IMR-90 (cell line): ENCODE data around the gene AFM. TPM values are rescaled to one million over a fixed set of nuclear protein-coding genes. Genes with fewer than 3 reads are reported as not detected.

Source experiments
- ATAC-seq: fragments of 200-7000 bp; cut with Tn5 transposase; 2 replicates; pipeline ENCODE4 v1.9.1; 2020; ENCODE audit warnings: low read depth, mild to moderate bottlenecking, moderate library complexity
- BruUV-seq: library from RNA; stranded (reverse); fragments of 400-500 nt; replicated peaks from 2 replicates; lab custom pipeline; 2021; lab: Mats Ljungman, UMichigan
- CTCF ChIA-PET: fragments of 300-600 bp; formaldehyde crosslinking; extraction: SDS; loops from one replicate; lab custom pipeline; 2021; ENCODE audit warnings: antibody characterized with exemption; lab: Yijun Ruan, JAX
- POLR2A ChIA-PET: fragments of 300-600 bp; sonication (Branson Sonifier 250); formaldehyde crosslinking; loops from one replicate; lab custom pipeline; 2022; ENCODE audit warnings: antibody characterized with exemption; ENCODE audit not compliant: unreplicated experiment; lab: Charles Lee
- DNase-seq: peaks from one replicate; pipeline ENCODE4 v3.0.0; 2013
- H2AFZ ChIP-seq: replicated peaks from 2 replicates; pipeline ENCODE3; 2013; ENCODE audit warnings: low read length, mild to moderate bottlenecking; ENCODE audit not compliant: poor library complexity
- H2AK5ac ChIP-seq: 2 replicates; pipeline ENCODE4 v1.6.1; 2013; ENCODE audit warnings: low read depth, low read length, inconsistent platforms
- H2AK9ac ChIP-seq: replicated peaks from 2 replicates; pipeline ENCODE3; 2013; ENCODE audit warnings: mild to moderate bottlenecking, low read depth, low read length, moderate library complexity; ENCODE audit not compliant: poor library complexity
- H2BK120ac ChIP-seq: 2 replicates; pipeline ENCODE4 v1.6.1; 2013; ENCODE audit warnings: low read depth, low read length, inconsistent platforms
- H2BK15ac ChIP-seq: 3 replicates; pipeline ENCODE4 v1.6.1; 2013; ENCODE audit warnings: low read depth, low read length, inconsistent platforms
- H2BK20ac ChIP-seq: 2 replicates; pipeline ENCODE4 v1.6.1; 2013; ENCODE audit warnings: low read depth, mild to moderate bottlenecking, inconsistent platforms, low read length, moderate library complexity
- H2BK5ac ChIP-seq: 2 replicates; pipeline ENCODE4 v1.6.1; 2013; ENCODE audit warnings: mild to moderate bottlenecking, low read depth, low read length, inconsistent platforms; ENCODE audit not compliant: poor library complexity, severe bottlenecking
- H3K14ac ChIP-seq: replicated peaks from 2 replicates; pipeline ENCODE4 v1.6.1; 2013; ENCODE audit warnings: low read depth, low read length, inconsistent platforms
- H3K18ac ChIP-seq: 2 replicates; pipeline ENCODE4 v1.6.1; 2013; ENCODE audit warnings: low read depth, low read length, control low read depth
- H3K23ac ChIP-seq: 2 replicates; pipeline ENCODE4 v1.6.1; 2013; ENCODE audit warnings: low read depth, low read length, inconsistent platforms
- H3K27ac ChIP-seq: 2 replicates; pipeline ENCODE4 v1.5.1; 2013; ENCODE audit warnings: mild to moderate bottlenecking, control low read depth, low read length; ENCODE audit not compliant: insufficient read depth
- H3K27me3 ChIP-seq: 2 replicates; pipeline ENCODE4 v1.6.1; 2013; ENCODE audit warnings: low read length; ENCODE audit not compliant: control insufficient read depth, insufficient read depth
- H3K36me3 ChIP-seq: 2 replicates; pipeline ENCODE4 v1.6.1; 2013; ENCODE audit warnings: low read length, mixed read lengths; ENCODE audit not compliant: control insufficient read depth, insufficient read depth
- H3K4ac ChIP-seq: 2 replicates; pipeline ENCODE4 v1.6.1; 2013; ENCODE audit warnings: low read depth, low read length, inconsistent platforms
- H3K4me1 ChIP-seq: 2 replicates; pipeline ENCODE4 v1.6.1; 2013; ENCODE audit warnings: low read length, mixed read lengths; ENCODE audit not compliant: control insufficient read depth, insufficient read depth
- H3K4me2 ChIP-seq: 2 replicates; pipeline ENCODE4 v1.6.1; 2013; ENCODE audit warnings: low read depth, mild to moderate bottlenecking, control low read depth, low read length, moderate library complexity
- H3K4me3 ChIP-seq: 2 replicates; pipeline ENCODE4 v1.5.1; 2013; ENCODE audit warnings: low read depth, mild to moderate bottlenecking, control low read depth, low read length, moderate library complexity; ENCODE audit not compliant: insufficient read depth
- H3K56ac ChIP-seq: 2 replicates; pipeline ENCODE4 v1.6.1; 2013; ENCODE audit warnings: low read length, inconsistent platforms; ENCODE audit not compliant: insufficient read depth; ENCODE audit errors: extremely low read depth
- H3K79me1 ChIP-seq, 2 experiments: 2 replicates each; pipeline ENCODE4 v1.6.1; 2013; ENCODE audit warnings: low read length in 2 of 2, inconsistent platforms in 1 of 2, low read depth in 1 of 2
- H3K9ac ChIP-seq: 2 replicates; pipeline ENCODE4 v1.6.1; 2013; ENCODE audit warnings: low read depth, low read length, control low read depth
- H3K9me1 ChIP-seq: 2 replicates; pipeline ENCODE4 v1.6.1; 2013; ENCODE audit warnings: low read length, inconsistent platforms; ENCODE audit not compliant: insufficient read depth
- H3K9me3 ChIP-seq: 2 replicates; pipeline ENCODE4 v1.6.1; 2013; ENCODE audit warnings: low read length; ENCODE audit not compliant: control insufficient read depth, insufficient read depth
- H4K20me1 ChIP-seq: 2 replicates; pipeline ENCODE4 v1.6.1; 2013; ENCODE audit warnings: low read length, inconsistent platforms; ENCODE audit not compliant: insufficient read depth
- H4K5ac ChIP-seq: 2 replicates; pipeline ENCODE4 v1.6.1; 2013; ENCODE audit warnings: mild to moderate bottlenecking, low read depth, low read length, control low read depth
- H4K8ac ChIP-seq, 2 experiments: 2 replicates each; pipeline ENCODE4 v1.6.1; 2013; ENCODE audit warnings: low read depth in 2 of 2, low read length in 2 of 2, control low read depth in 1 of 2, inconsistent platforms in 1 of 2
- H4K91ac ChIP-seq: 2 replicates; pipeline ENCODE4 v1.6.1; 2013; ENCODE audit warnings: low read depth, low read length, inconsistent platforms; ENCODE audit not compliant: insufficient read depth
- BHLHE40 ChIP-seq: fragments of 150-350 bp; IDR thresholded peaks from 2 replicates; pipeline ENCODE4 v1.6.1; 2016; ENCODE audit warnings: mild to moderate bottlenecking, low read depth, low read length
- CEBPB ChIP-seq: IDR thresholded peaks from 2 replicates; pipeline ENCODE4 v1.6.1; 2012; ENCODE audit warnings: low read depth, low read length, improper control_type of control experiment
- CHD1 ChIP-seq: IDR thresholded peaks from 2 replicates; pipeline ENCODE4 v1.6.1; 2012; ENCODE audit warnings: low read depth, low read length, improper control_type of control experiment
- ELK1 ChIP-seq: fragments of 150-350 bp; IDR thresholded peaks from 2 replicates; pipeline ENCODE4 v1.6.1; 2016; ENCODE audit warnings: low read depth, mild to moderate bottlenecking, low read length, moderate library complexity, borderline replicate concordance
- FOS ChIP-seq: fragments of 150-350 bp; IDR thresholded peaks from 2 replicates; pipeline ENCODE4 v1.6.1; 2016; ENCODE audit warnings: low read depth, low read length
- MAFK ChIP-seq: IDR thresholded peaks from 2 replicates; pipeline ENCODE4 v1.6.1; 2012; ENCODE audit warnings: low read depth, low read length, improper control_type of control experiment
- MAZ ChIP-seq: IDR thresholded peaks from 2 replicates; pipeline ENCODE4 v1.6.1; 2012; ENCODE audit warnings: low read depth, mild to moderate bottlenecking, low read length, improper control_type of control experiment, moderate library complexity, borderline replicate concordance
- MXI1 ChIP-seq: IDR thresholded peaks from 2 replicates; pipeline ENCODE4 v1.6.1; 2012; ENCODE audit warnings: low read depth, mild to moderate bottlenecking, low read length, moderate library complexity, borderline replicate concordance
- POLR2A ChIP-seq: IDR thresholded peaks from 2 replicates; pipeline ENCODE4 v1.6.1; 2012; ENCODE audit warnings: mild to moderate bottlenecking, low read depth, low read length
- RAD21 ChIP-seq: IDR thresholded peaks from 2 replicates; pipeline ENCODE4 v1.6.1; 2012; ENCODE audit warnings: low read length, improper control_type of control experiment
- RCOR1 ChIP-seq: IDR thresholded peaks from 2 replicates; pipeline ENCODE4 v1.6.1; 2012; ENCODE audit warnings: mild to moderate bottlenecking, low read length, improper control_type of control experiment; ENCODE audit not compliant: insufficient replicate concordance
- RFX5 ChIP-seq: IDR thresholded peaks from 2 replicates; pipeline ENCODE4 v1.8.0; 2012; ENCODE audit warnings: low read depth, mild to moderate bottlenecking, low read length, moderate library complexity
- SMC3 ChIP-seq: fragments of 150-350 bp; IDR thresholded peaks from 2 replicates; pipeline ENCODE4 v1.6.1; 2016; ENCODE audit warnings: low read depth, mild to moderate bottlenecking, antibody characterized with exemption, low read length, moderate library complexity
- USF2 ChIP-seq: fragments of 150-350 bp; IDR thresholded peaks from 2 replicates; pipeline ENCODE4 v1.6.1; 2017; ENCODE audit warnings: mild to moderate bottlenecking, antibody characterized with exemption, low read length, low read depth
- WGBS, 2 experiments: methylation state at CpG; one replicate each; pipeline versions ENCODE4 v1.1.5 to v1.1.7; 2013; ENCODE audit warnings: missing lambda C conversion rate in 2 of 2; ENCODE audit not compliant: insufficient read length in 1 of 2; ENCODE audit errors: extremely low coverage in 2 of 2; 5-methylcytosine and 5-hydroxymethylcytosine counted together
- dilution Hi-C: fragments of 300-500 bp; cut with HindIII; formaldehyde crosslinking; loops from one replicate; pipeline ENCODE4 v1.14.3; 2018; ENCODE audit warnings: low sequenced_read_pairs; ENCODE audit not compliant: unreplicated experiment
- in situ Hi-C: fragments of 300-500 bp; cut with MboI; formaldehyde crosslinking; loops from 3 replicates; pipeline ENCODE4 v1.14.3; 2019; ENCODE audit warnings: low sequenced_read_pairs, inconsistent platforms, mixed read lengths
- intact Hi-C: fragments of 100-400 bp; cut with micrococcal nuclease; formaldehyde crosslinking; loops from 2 replicates; pipeline ENCODE4 v1.10.0; 2022
- polyA plus RNA-seq, 3 experiments: library from polyadenylated mRNA; depleted of rRNA; stranded (reverse); fragments of >200 nt; gene quantifications; 2 replicates each; pipeline ENCODE4 v1.2.3, GENCODE V29; 2012; ENCODE audit warnings: low replicate concordance in 1 of 3
- total RNA-seq: library from RNA; depleted of rRNA; stranded (reverse); fragments of >200 nt; gene quantifications from 2 replicates; pipeline ENCODE4 v1.2.3, GENCODE V29; 2012

The AFM gene
- total and polyA plus RNA-seq, 2 of the 4 experiments (the other 2 are of a cell fraction): not detected

- WGBS, 2 experiments: no CpG with 5 or more reads among the region's 1 CpG
- CTCF ChIA-PET: no interaction called here
- TF ChIP-seq MAFK: no peak
- TF ChIP-seq POLR2A: no peak
- no peak for TF ChIP-seq MAZ
- no peak for TF ChIP-seq USF2
- TF ChIP-seq CHD1: no peak
- TF ChIP-seq CEBPB: no peak
- no peak for TF ChIP-seq ELK1
- TF ChIP-seq RAD21: no peak
- TF ChIP-seq RCOR1: no peak
- no peak for TF ChIP-seq SMC3
- no peak for TF ChIP-seq RFX5
- no peak for TF ChIP-seq MXI1
- TF ChIP-seq FOS: no peak
- TF ChIP-seq BHLHE40: no peak
Observed at GRCh38 chr4:73486497-73486896, 5.0 kb downstream of the AFM start.

More at GRCh38 chr4:73486497-73486896, 5.0 kb downstream of the AFM start:
- H3K4me2 ChIP-seq: no peak overlapping the region
- intact Hi-C loops: no loop called here
- H3K36me3 ChIP-seq: no peaks in the 10 kb centered on the region
- no peak overlapping the region for H3K14ac ChIP-seq
- no peak for DNase-seq
- no peak overlapping the region for H2BK5ac ChIP-seq
- no peak overlapping the region for H3K27ac ChIP-seq
- H2AFZ ChIP-seq: no peak overlapping the region
- no peaks in the 10 kb centered on the region for H3K9me1 ChIP-seq
- no peak overlapping the region for H3K4ac ChIP-seq
- no peak overlapping the region for H3K23ac ChIP-seq
- H3K18ac ChIP-seq: no peak overlapping the region
- POLR2A ChIA-PET: no interaction called here
- no peak overlapping the region for H2BK20ac ChIP-seq
- dilution Hi-C loops: no loop called here
- no peak overlapping the region for H3K56ac ChIP-seq
- H3K79me1 ChIP-seq: no peaks in the 10 kb centered on the region
- no peak overlapping the region for H3K4me3 ChIP-seq
- no peak overlapping the region for H2BK15ac ChIP-seq
- H4K91ac ChIP-seq: no peak overlapping the region
- no peak overlapping the region for H4K8ac ChIP-seq
- no peak overlapping the region for H2AK5ac ChIP-seq
- H4K20me1 ChIP-seq: no peaks in the 10 kb centered on the region
- H2BK120ac ChIP-seq: no peak overlapping the region
- in situ Hi-C loops: no loop called here
- no peaks in the 10 kb centered on the region for H3K4me1 ChIP-seq
- no peak overlapping the region for H4K5ac ChIP-seq
- H2AK9ac ChIP-seq: no peak overlapping the region
- H3K9me3 ChIP-seq: no peaks in the 10 kb centered on the region
- no peak for ATAC-seq
- no TSS peak for BruUV-seq
- H3K9ac ChIP-seq: no peak overlapping the region
- no peaks in the 10 kb centered on the region; the same call in 1 of the 2 replicates for H3K27me3 ChIP-seq
